ENCODE results near the gene PTPRM.

The PTPRM gene

GRCh38 chr18:8397034-8397433 is 829.9 kb downstream of the PTPRM start:
- Histone ChIP-seq H3K27ac (ENCODE audit: low read depth, low read length) (no peak overlapping the region), H3K4me3 (ENCODE audit: low read depth, low read length) (no peak overlapping the region), H3K27me3 (ENCODE audit: control insufficient read depth, insufficient read depth, low read length) (no peaks in the 10 kb centered on the region), H3K9me3 (ENCODE audit: control insufficient read depth, insufficient read depth, low read length) (no peaks in the 10 kb centered on the region), H3K36me3 (ENCODE audit: control insufficient read depth, insufficient read depth, low read length) (no peaks in the 10 kb centered on the region), H3K9ac (ENCODE audit: low read depth, low read length) (no peak overlapping the region), H3K4me1 (ENCODE audit: control insufficient read depth, insufficient read depth, low read length) (peaks cover 6% of the 10 kb centered on the region)

DNA sequence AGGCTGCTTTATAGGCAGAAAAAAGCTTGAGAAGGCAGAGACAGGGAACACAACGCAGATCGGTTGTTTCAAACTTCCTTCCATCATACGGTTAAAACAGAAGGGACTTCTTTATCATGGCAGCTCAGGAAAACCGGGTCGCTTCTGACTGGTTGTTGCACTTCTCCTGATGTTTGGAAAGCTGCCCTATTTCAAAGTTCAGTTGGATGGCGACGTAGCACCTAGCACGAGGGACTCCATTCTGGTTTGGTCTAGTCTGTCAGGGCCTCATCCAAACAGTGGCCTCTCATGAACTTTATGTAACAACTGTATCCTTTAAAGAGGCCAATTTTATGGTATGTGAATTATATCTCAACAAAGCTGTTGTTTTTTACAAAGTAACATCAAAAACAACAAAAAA is 832.0 kb downstream of the PTPRM start:
- Histone ChIP-seq H3K36me3 (ENCODE audit: control insufficient read depth, insufficient read depth, low read length) (no peaks in the 10 kb centered on the region), H3K27ac (ENCODE audit: low read depth, low read length) (no peak overlapping the region), H3K4me1 (ENCODE audit: control insufficient read depth, insufficient read depth, low read length) (peaks cover 8% of the 10 kb centered on the region), H3K27me3 (ENCODE audit: control insufficient read depth, insufficient read depth, low read length) (no peaks in the 10 kb centered on the region), H3K9ac (ENCODE audit: low read depth, low read length) (no peak overlapping the region), H3K9me3 (ENCODE audit: control insufficient read depth, insufficient read depth, low read length) (no peaks in the 10 kb centered on the region), H3K4me3 (ENCODE audit: low read depth, low read length) (no peak overlapping the region)

GRCh38 chr18:8400193-8400752 is 833.2 kb downstream of the PTPRM start:
- Histone ChIP-seq H3K4me3 (ENCODE audit: low read depth, low read length) (no peak overlapping the region), H3K9ac (ENCODE audit: low read depth, low read length) (no peak overlapping the region), H3K36me3 (ENCODE audit: control insufficient read depth, insufficient read depth, low read length) (no peaks in the 10 kb centered on the region), H3K27ac (ENCODE audit: low read depth, low read length) (no peak overlapping the region), H3K9me3 (ENCODE audit: control insufficient read depth, insufficient read depth, low read length) (no peaks in the 10 kb centered on the region), H3K27me3 (ENCODE audit: control insufficient read depth, insufficient read depth, low read length) (no peaks in the 10 kb centered on the region), H3K4me1 (ENCODE audit: control insufficient read depth, insufficient read depth, low read length) (peaks cover 5% of the 10 kb centered on the region)

DNA sequence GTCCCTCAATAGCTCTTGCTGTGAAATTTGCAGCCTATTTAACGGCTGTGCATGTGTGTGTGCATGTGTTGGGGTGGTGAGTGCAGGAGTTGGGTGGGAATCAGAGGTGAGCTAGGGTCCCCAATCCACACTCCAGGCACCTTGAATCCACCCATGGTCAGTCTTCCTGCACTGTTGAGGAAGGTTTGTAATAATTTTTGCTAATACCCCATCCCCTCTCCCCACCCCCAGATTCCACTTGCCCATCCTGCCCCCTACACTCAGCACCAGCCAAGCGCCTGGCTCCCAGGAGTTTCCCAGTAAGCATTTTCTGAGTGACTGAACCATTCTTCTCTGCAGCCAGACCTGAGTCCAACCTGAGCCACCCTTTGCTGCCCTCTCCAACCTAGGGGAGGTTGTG is 833.7 kb downstream of the PTPRM start:
- no peaks in the 10 kb centered on the region for H3K27me3 ChIP-seq (ENCODE audit: control insufficient read depth, insufficient read depth, low read length)
- H3K4me1 ChIP-seq (ENCODE audit: control insufficient read depth, insufficient read depth, low read length) = peaks cover 5% of the 10 kb centered on the region
- no peak overlapping the region for H3K9ac ChIP-seq (ENCODE audit: low read depth, low read length)
- H3K36me3 ChIP-seq (ENCODE audit: control insufficient read depth, insufficient read depth, low read length) = no peaks in the 10 kb centered on the region
- H3K27ac ChIP-seq (ENCODE audit: low read depth, low read length) = no peak overlapping the region
- no peak overlapping the region for H3K4me3 ChIP-seq (ENCODE audit: low read depth, low read length)
- no peaks in the 10 kb centered on the region for H3K9me3 ChIP-seq (ENCODE audit: control insufficient read depth, insufficient read depth, low read length)

GRCh38 chr18:8401606-8402005 is 834.5 kb downstream of the PTPRM start:
- no peak overlapping the region for H3K9ac ChIP-seq (ENCODE audit: low read depth, low read length)
- peaks cover 5% of the 10 kb centered on the region for H3K4me1 ChIP-seq (ENCODE audit: control insufficient read depth, insufficient read depth, low read length)
- H3K36me3 ChIP-seq (ENCODE audit: control insufficient read depth, insufficient read depth, low read length) = no peaks in the 10 kb centered on the region
- no peaks in the 10 kb centered on the region for H3K9me3 ChIP-seq (ENCODE audit: control insufficient read depth, insufficient read depth, low read length)
- no peak overlapping the region for H3K27ac ChIP-seq (ENCODE audit: low read depth, low read length)
- H3K4me3 ChIP-seq (ENCODE audit: low read depth, low read length) = no peak overlapping the region
- no peaks in the 10 kb centered on the region for H3K27me3 ChIP-seq (ENCODE audit: control insufficient read depth, insufficient read depth, low read length)

- no peaks in the 10 kb centered on the region for H3K36me3 ChIP-seq (ENCODE audit: control insufficient read depth, insufficient read depth, low read length)
- H3K4me3 ChIP-seq (ENCODE audit: low read depth, low read length) = no peak overlapping the region
- H3K9ac ChIP-seq (ENCODE audit: low read depth, low read length) = no peak overlapping the region
- H3K27me3 ChIP-seq (ENCODE audit: control insufficient read depth, insufficient read depth, low read length) = no peaks in the 10 kb centered on the region
- H3K9me3 ChIP-seq (ENCODE audit: control insufficient read depth, insufficient read depth, low read length) = no peaks in the 10 kb centered on the region
- H3K27ac ChIP-seq (ENCODE audit: low read depth, low read length) = no peak overlapping the region
- peaks cover 5% of the 10 kb centered on the region for H3K4me1 ChIP-seq (ENCODE audit: control insufficient read depth, insufficient read depth, low read length)
Observed at GRCh38 chr18:8402237-8402636, 835.1 kb downstream of the PTPRM start.

GRCh38 chr18:8403713-8404112 is 836.6 kb downstream of the PTPRM start:
- Histone ChIP-seq H3K27me3 (ENCODE audit: control insufficient read depth, insufficient read depth, low read length) (no peaks in the 10 kb centered on the region), H3K9me3 (ENCODE audit: control insufficient read depth, insufficient read depth, low read length) (no peaks in the 10 kb centered on the region), H3K36me3 (ENCODE audit: control insufficient read depth, insufficient read depth, low read length) (no peaks in the 10 kb centered on the region), H3K9ac (ENCODE audit: low read depth, low read length) (no peak overlapping the region), H3K27ac (ENCODE audit: low read depth, low read length) (no peak overlapping the region), H3K4me1 (ENCODE audit: control insufficient read depth, insufficient read depth, low read length) (peaks cover 5% of the 10 kb centered on the region), H3K4me3 (ENCODE audit: low read depth, low read length) (no peak overlapping the region)

DNA sequence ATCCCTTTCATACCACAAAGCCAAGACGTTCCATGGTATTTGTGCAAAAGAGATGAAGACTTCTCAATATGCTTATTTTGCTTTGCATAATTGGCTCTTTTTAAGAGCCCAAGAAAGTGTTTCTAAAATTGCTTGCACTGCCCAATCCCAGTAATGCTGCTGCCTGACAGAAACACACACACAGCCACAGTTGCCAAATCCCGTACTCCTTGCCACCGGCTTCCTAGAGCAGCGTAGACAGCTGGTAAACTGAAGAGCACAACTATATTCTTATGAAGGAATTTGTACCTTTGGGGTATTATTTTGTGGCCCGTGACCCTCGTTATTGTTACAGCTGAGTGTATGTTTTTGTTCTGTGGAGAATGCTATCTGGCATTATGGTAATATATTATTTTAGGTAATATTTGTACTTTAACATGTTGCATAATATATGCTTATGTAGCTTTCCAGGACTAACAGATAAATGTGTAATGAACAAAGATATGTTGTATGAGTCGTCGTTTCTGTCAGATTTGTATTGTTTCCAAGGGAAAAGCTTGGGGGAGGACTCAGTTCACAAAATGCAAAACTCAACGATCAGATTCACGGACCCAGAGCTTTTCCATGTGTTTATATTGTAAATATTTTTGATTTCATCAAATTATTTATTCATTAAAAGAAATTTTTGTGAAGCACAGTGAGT is 839.2 kb downstream of the PTPRM start:
- Histone ChIP-seq H3K4me3 (ENCODE audit: low read depth, low read length) (no peak overlapping the region), H3K27me3 (ENCODE audit: control insufficient read depth, insufficient read depth, low read length) (no peaks in the 10 kb centered on the region), H3K4me1 (ENCODE audit: control insufficient read depth, insufficient read depth, low read length) (peaks cover 5% of the 10 kb centered on the region), H3K27ac (ENCODE audit: low read depth, low read length) (no peak overlapping the region), H3K9me3 (ENCODE audit: control insufficient read depth, insufficient read depth, low read length) (peaks cover 5% of the 10 kb centered on the region), H3K9ac (ENCODE audit: low read depth, low read length) (no peak overlapping the region), H3K36me3 (ENCODE audit: control insufficient read depth, insufficient read depth, low read length) (no peaks in the 10 kb centered on the region)

- H3K9ac ChIP-seq (ENCODE audit: low read depth, low read length) = no peak overlapping the region
- peaks cover 4% of the 10 kb centered on the region for H3K4me1 ChIP-seq (ENCODE audit: control insufficient read depth, insufficient read depth, low read length)
- H3K27me3 ChIP-seq (ENCODE audit: control insufficient read depth, insufficient read depth, low read length) = no peaks in the 10 kb centered on the region
- peaks cover 5% of the 10 kb centered on the region for H3K9me3 ChIP-seq (ENCODE audit: control insufficient read depth, insufficient read depth, low read length)
- no peak overlapping the region for H3K27ac ChIP-seq (ENCODE audit: low read depth, low read length)
- no peak overlapping the region for H3K4me3 ChIP-seq (ENCODE audit: low read depth, low read length)
- no peaks in the 10 kb centered on the region for H3K36me3 ChIP-seq (ENCODE audit: control insufficient read depth, insufficient read depth, low read length)
Observed at GRCh38 chr18:8406868-8407250, 839.7 kb downstream of the PTPRM start.

GRCh38 chr18:8409151-8409550 is 842.0 kb downstream of the PTPRM start:
- Histone ChIP-seq H3K4me3 (ENCODE audit: low read depth, low read length) (no peak overlapping the region), H3K9ac (ENCODE audit: low read depth, low read length) (no peak overlapping the region), H3K27me3 (ENCODE audit: control insufficient read depth, insufficient read depth, low read length) (no peaks in the 10 kb centered on the region), H3K9me3 (ENCODE audit: control insufficient read depth, insufficient read depth, low read length) (peaks cover 5% of the 10 kb centered on the region), H3K36me3 (ENCODE audit: control insufficient read depth, insufficient read depth, low read length) (no peaks in the 10 kb centered on the region), H3K4me1 (ENCODE audit: control insufficient read depth, insufficient read depth, low read length) (no peaks in the 10 kb centered on the region), H3K27ac (ENCODE audit: low read depth, low read length) (no peak overlapping the region)

DNA sequence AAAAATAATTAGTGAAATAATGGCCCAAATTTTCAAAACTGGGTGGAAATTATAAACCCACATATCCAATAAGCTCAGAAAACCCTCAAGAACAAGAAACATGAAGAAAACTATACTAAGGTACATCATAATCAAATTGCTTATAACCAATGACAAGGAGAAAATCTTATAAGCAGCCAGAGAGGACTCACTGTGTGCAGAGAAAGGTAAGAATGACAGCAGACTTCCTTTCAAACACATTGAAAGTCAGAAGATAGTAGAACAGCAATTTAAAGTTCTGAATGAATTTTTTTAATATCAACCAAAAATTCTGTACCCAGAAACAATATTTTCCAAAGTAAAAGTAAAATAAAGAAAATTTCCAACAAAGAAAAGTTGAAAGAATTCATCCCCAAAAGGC is 844.4 kb downstream of the PTPRM start:
- Histone ChIP-seq H3K9me3 (ENCODE audit: control insufficient read depth, insufficient read depth, low read length) (peaks cover 5% of the 10 kb centered on the region), H3K9ac (ENCODE audit: low read depth, low read length) (no peak overlapping the region), H3K4me1 (ENCODE audit: control insufficient read depth, insufficient read depth, low read length) (no peaks in the 10 kb centered on the region), H3K27ac (ENCODE audit: low read depth, low read length) (no peak overlapping the region), H3K27me3 (ENCODE audit: control insufficient read depth, insufficient read depth, low read length) (no peaks in the 10 kb centered on the region), H3K36me3 (ENCODE audit: control insufficient read depth, insufficient read depth, low read length) (no peaks in the 10 kb centered on the region), H3K4me3 (ENCODE audit: low read depth, low read length) (no peak overlapping the region)

Measured in HUES48 (cell line).